HEK293T (cell line): ENCODE results near the gene TTC17.

Experiments
- BHLHE40 ChIP-seq: fragments of 450-650 bp; IDR thresholded peaks from 2 replicates; pipeline ENCODE4 v1.6.1; 2016; ENCODE audit warnings: mild to moderate bottlenecking, moderate library complexity, borderline replicate concordance
- CTBP1 ChIP-seq: fragments of 450-650 bp; IDR thresholded peaks from 2 replicates; pipeline ENCODE4 v1.6.1; 2016; ENCODE audit warnings: borderline replicate concordance
- FOXM1 ChIP-seq: fragments of 450-650 bp; IDR thresholded peaks from 2 replicates; pipeline ENCODE4 v1.6.1; 2017; ENCODE audit warnings: mild to moderate bottlenecking, borderline replicate concordance
- HDGF ChIP-seq: fragments of 450-650 bp; IDR thresholded peaks from 2 replicates; pipeline ENCODE4 v1.6.1; 2017; ENCODE audit warnings: antibody characterized with exemption, borderline replicate concordance
- L3MBTL2 ChIP-seq: fragments of 450-650 bp; conservative IDR thresholded peaks from 2 replicates; pipeline ENCODE4 v1.6.1; 2016; ENCODE audit warnings: mild to moderate bottlenecking
- LEF1 ChIP-seq: fragments of 450-650 bp; IDR thresholded peaks from 2 replicates; pipeline ENCODE4 v1.6.1; 2017; ENCODE audit warnings: mild to moderate bottlenecking, borderline replicate concordance
- NFRKB ChIP-seq: fragments of 450-650 bp; IDR thresholded peaks from 2 replicates; pipeline ENCODE4 v1.6.1; 2016; ENCODE audit warnings: mild to moderate bottlenecking, moderate library complexity
- SP1 ChIP-seq: fragments of 450-650 bp; IDR thresholded peaks from 2 replicates; pipeline ENCODE4 v1.6.1; 2017
- SUZ12 ChIP-seq: fragments of 450-650 bp; IDR thresholded peaks from 2 replicates; pipeline ENCODE4 v1.6.1; 2016; ENCODE audit warnings: mild to moderate bottlenecking
- TARDBP ChIP-seq: fragments of 450-650 bp; IDR thresholded peaks from 2 replicates; pipeline ENCODE4 v1.6.1; 2016
- ZNF384 ChIP-seq: fragments of 450-650 bp; IDR thresholded peaks from 2 replicates; pipeline ENCODE4 v1.6.1; 2016
- TF ChIP-seq, protein P1 (sequence below): fragments of 450-650 bp; IDR thresholded peaks from 2 replicates; pipeline ENCODE4 v1.6.1; 2016

DNA sequence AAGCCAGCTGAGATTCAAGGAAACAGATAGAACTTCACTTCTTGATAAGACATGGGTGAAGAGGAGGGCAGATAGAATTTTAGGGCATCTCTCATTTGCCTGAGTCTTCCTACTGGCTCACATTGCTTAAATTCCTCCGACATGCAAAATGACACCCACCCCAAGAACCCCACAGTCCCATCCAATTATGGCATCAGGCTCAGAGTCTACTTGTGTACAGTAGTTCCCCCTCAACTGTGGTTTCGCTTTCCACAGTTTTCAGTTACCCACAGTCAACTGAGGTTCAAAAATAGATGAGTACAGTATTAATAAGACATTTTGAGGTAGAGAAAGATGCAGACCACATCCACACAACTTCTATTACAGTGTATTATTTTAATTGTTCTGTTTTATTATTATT, 99.8 kb downstream of the TTC17 start:
- TF ChIP-seq, protein P1, sequence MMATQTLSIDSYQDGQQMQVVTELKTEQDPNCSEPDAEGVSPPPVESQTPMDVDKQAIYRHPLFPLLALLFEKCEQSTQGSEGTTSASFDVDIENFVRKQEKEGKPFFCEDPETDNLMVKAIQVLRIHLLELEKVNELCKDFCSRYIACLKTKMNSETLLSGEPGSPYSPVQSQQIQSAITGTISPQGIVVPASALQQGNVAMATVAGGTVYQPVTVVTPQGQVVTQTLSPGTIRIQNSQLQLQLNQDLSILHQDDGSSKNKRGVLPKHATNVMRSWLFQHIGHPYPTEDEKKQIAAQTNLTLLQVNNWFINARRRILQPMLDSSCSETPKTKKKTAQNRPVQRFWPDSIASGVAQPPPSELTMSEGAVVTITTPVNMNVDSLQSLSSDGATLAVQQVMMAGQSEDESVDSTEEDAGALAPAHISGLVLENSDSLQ, result no peak
- TF ChIP-seq HDGF (no peak), BHLHE40 (no peak), CTBP1 (no peak), FOXM1 (no peak), NFRKB (no peak), ZNF384 (no peak), SP1 (no peak), LEF1 (no peak), L3MBTL2 (no peak), SUZ12 (no peak), TARDBP (no peak)
